Endothelial cell (in vitro differentiated cells): ENCODE results near the gene RNU11. TPM values are rescaled to one million over a fixed set of nuclear protein-coding genes. Genes with fewer than 3 reads are reported as not detected.
"Not testable (repeated sequence)": the region's sequence is repeated elsewhere in the genome, so short reads cannot be mapped to it uniquely, and the experiment has no call there.

Experiments used
- DNase-seq: peaks from one replicate; pipeline ENCODE4 v3.0.0; 2021; ENCODE audit warnings: low spot score
- H3K27ac Mint-ChIP-seq: one replicate; pipeline ENCODE4 v1.8.0; 2021; ENCODE audit warnings: mixed read lengths, inconsistent platforms; ENCODE audit not compliant: unreplicated experiment
- H3K27me3 Mint-ChIP-seq: one replicate; pipeline ENCODE4 v1.8.0; 2021; ENCODE audit warnings: mild to moderate bottlenecking, moderate library complexity, mixed read lengths, inconsistent platforms; ENCODE audit not compliant: unreplicated experiment
- H3K36me3 Mint-ChIP-seq: one replicate; pipeline ENCODE4 v1.8.0; 2021; ENCODE audit warnings: mild to moderate bottlenecking, low read depth, mixed read lengths, inconsistent platforms; ENCODE audit not compliant: unreplicated experiment
- H3K4me1 Mint-ChIP-seq: one replicate; pipeline ENCODE4 v1.8.0; 2021; ENCODE audit warnings: mild to moderate bottlenecking, mixed read lengths, inconsistent platforms; ENCODE audit not compliant: unreplicated experiment
- H3K4me3 Mint-ChIP-seq: one replicate; pipeline ENCODE4 v1.8.0; 2021; ENCODE audit warnings: mild to moderate bottlenecking, mixed read lengths, inconsistent platforms; ENCODE audit not compliant: unreplicated experiment
- H3K9me3 Mint-ChIP-seq: one replicate; pipeline ENCODE4 v1.8.0; 2021; ENCODE audit warnings: mixed read lengths, inconsistent platforms; ENCODE audit not compliant: unreplicated experiment
- total RNA-seq: library from RNA; stranded (reverse); fragmentation: NEBNext Ultra II Directional; extraction: Animal tissue kit (Norgen Biotek cat#: 25700); gene quantifications from one replicate; pipeline ENCODE4 v1.2.1, GENCODE V29; 2021; ENCODE audit not compliant: unreplicated experiment
- TF ChIP-seq, protein P1 (sequence below): fragments of 200-600 bp; sonication (generic); IDR thresholded peaks from one replicate; pipeline ENCODE4 v1.5.0; 2021; ENCODE audit warnings: antibody characterized with exemption; ENCODE audit not compliant: unreplicated experiment

The RNU11 gene
- total RNA-seq, 1 donor from 2014 or later: not detected

DNA sequence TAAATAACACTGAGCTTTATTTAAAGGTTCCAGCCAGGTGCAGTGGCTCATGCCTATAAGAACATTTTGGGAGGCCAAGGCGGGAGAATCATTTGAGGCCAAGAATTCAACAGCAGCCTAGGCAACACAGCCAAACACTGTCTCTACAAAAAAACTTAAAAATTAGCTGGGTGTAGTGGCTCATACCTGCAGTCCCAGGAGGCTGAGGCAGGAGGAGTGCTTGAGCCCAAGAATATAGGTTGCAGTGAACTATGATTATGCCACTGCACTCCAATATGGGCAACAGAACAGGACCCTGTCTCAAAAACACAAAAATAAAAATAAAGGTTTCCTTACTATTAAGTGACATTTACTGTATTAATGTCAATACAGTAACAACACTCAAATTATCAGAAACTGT is 7.6 kb upstream of the RNU11 start:
- DNase-seq: peak; percentile 13
- no peaks in the 10 kb centered on the region for H3K9me3 Mint-ChIP-seq

DNA sequence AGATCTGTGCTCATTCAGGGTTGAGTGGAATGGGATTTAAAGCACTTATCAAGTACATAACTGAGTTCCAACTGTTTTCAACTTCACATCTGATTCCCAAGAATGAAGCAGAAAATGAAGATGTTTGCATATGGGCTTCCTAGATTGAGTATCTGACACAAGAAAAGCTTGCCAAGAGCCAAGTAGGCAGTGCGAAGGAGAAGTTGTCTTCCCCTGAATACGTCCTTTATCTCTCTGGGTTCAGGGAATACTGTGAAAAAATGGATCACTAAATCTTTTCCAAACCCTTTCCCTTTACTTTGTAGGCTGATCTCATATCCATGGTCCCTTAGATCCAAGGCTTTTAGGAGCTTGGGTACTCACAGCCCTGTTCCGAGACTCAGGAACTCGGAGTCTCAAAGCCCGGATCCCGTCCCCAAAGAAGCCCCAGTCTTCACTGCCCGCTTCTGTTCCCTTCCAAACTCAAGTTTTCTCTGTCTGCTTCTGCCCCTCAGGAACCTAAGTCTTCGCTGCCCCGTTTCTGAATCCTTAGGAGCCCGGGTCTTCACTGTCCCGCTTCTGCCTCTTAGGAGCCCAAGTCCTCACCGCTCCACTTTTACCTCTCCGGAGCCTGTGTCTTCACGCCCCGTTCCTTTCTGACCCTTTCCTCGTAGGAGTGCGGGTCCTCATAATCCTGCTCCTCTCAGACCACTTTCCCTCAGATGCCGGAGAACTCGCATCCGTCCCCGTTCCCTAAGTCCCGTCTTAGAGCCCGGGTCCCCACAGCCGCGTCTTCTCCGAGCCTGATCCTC is 6.1 kb upstream of the RNU11 start:
- DNase-seq: peak; percentile 17
- Mint-ChIP-seq H3K4me1 (peaks cover 19% of the 10 kb centered on the region), H3K27me3 (peaks cover 11% of the 10 kb centered on the region), H3K9me3 (no peaks in the 10 kb centered on the region), H3K4me3 (peak overlapping the region; percentile 100), H3K27ac (peak overlapping the region; percentile 98), H3K36me3 (peaks cover 4% of the 10 kb centered on the region)
- TF ChIP-seq, protein P1, sequence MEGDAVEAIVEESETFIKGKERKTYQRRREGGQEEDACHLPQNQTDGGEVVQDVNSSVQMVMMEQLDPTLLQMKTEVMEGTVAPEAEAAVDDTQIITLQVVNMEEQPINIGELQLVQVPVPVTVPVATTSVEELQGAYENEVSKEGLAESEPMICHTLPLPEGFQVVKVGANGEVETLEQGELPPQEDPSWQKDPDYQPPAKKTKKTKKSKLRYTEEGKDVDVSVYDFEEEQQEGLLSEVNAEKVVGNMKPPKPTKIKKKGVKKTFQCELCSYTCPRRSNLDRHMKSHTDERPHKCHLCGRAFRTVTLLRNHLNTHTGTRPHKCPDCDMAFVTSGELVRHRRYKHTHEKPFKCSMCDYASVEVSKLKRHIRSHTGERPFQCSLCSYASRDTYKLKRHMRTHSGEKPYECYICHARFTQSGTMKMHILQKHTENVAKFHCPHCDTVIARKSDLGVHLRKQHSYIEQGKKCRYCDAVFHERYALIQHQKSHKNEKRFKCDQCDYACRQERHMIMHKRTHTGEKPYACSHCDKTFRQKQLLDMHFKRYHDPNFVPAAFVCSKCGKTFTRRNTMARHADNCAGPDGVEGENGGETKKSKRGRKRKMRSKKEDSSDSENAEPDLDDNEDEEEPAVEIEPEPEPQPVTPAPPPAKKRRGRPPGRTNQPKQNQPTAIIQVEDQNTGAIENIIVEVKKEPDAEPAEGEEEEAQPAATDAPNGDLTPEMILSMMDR: no peak

More for the DNA sequence above, 7.6 kb upstream of the RNU11 start:
- Mint-ChIP-seq H3K27me3 (peaks cover 11% of the 10 kb centered on the region), H3K27ac (no peak overlapping the region), H3K4me1 (peaks cover 19% of the 10 kb centered on the region), H3K4me3 (no peak overlapping the region), H3K36me3 (peaks cover 4% of the 10 kb centered on the region)
- TF ChIP-seq, protein P1: peak; percentile 37

DNA sequence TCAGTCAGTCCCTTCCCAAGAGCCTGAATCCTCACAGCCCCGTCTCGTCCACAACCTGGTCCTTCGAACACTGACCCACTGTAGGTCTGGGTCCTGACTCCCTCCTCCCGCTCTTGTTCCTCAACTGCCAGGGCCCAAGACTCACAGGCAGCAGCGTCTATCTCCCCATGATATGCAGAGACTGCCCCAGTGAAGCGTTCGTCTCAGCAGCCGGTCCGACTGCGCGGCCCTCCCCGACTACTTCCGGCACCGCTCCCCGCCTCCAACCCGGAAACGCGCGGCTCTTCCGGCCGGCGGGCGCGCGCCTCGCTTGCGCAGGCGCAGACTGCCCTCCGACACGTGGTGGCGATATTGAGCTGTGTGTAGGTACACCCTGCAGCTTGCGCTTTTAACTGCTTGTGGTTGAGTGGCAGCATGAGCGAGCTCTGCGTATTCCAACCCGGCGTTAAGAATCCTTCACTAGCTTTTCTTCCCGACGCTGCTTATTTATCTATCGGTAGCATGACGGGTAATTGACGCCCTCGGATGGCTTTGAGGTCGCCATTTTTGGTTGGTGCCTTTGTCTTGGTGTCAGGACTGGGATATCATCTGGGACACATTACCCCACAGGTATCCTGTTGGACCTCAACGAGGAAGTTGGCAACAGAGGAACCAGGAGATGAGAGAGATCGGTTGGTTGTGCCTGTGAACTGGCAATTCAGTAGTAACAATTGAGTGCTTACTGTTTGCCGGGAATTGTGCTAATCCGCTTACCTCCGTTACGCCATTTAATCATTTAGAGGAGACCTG is 5.4 kb upstream of the RNU11 start, which contains the start of gene TAF12:
Gene TAF12, minus strand, starts transcription at position 221 of the 789 bp plus-strand sequence. CDS start 20,986 bp downstream, outside the sequence.
- H3K27ac Mint-ChIP-seq: peak within 1 kb of the TSS; percentile 98
- H3K9me3 Mint-ChIP-seq: no peaks in the 10 kb centered on the region
- H3K27me3 Mint-ChIP-seq: peaks cover 13% of the 10 kb centered on the region
- peak within 1 kb of the TSS; percentile 100 for H3K4me3 Mint-ChIP-seq
- peaks cover 4% of the 10 kb centered on the region for H3K36me3 Mint-ChIP-seq
- peaks cover 22% of the 10 kb centered on the region for H3K4me1 Mint-ChIP-seq
- peak; percentile 93 for DNase-seq
- TF ChIP-seq, protein P1: no peak

DNA sequence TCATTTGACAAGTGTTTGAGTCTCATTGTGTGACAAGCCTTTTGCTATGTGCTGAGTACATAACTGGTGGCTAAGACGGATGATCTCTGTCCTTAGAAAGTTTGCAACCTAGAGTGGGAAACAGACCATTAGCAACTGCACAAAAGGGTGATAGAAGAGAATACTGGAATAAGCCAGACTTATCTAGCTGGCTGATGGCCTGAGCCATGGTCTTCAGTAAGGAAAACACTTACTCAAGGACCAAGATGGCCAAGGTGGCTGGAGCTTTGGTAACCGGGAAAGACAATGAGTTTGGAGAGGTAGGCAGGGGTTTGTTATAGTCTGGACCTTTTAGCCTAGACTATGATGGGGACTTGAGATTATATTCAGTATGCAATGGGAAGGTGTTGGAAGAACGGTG is 3.9 kb upstream of the RNU11 start:
- peaks cover 19% of the 10 kb centered on the region for H3K27me3 Mint-ChIP-seq
- peaks cover 4% of the 10 kb centered on the region for H3K36me3 Mint-ChIP-seq
- H3K4me1 Mint-ChIP-seq: peaks cover 24% of the 10 kb centered on the region
- H3K9me3 Mint-ChIP-seq: no peaks in the 10 kb centered on the region
- no peak overlapping the region for H3K4me3 Mint-ChIP-seq
- TF ChIP-seq, protein P1: no peak
- no peak for DNase-seq
- no peak overlapping the region for H3K27ac Mint-ChIP-seq

- not testable (repeated sequence) for DNase-seq, H3K9me3 Mint-ChIP-seq, H3K36me3 Mint-ChIP-seq, H3K27ac Mint-ChIP-seq, H3K4me3 Mint-ChIP-seq
- peaks cover 18% of the 10 kb centered on the region for H3K27me3 Mint-ChIP-seq
- H3K4me1 Mint-ChIP-seq: peaks cover 24% of the 10 kb centered on the region
These were observed 3.0 kb upstream of the RNU11 start for GRCh38 chr1:28645406-28645805.
